ENCODE data around the gene COL27A1.

COL27A1 gene

GRCh38 chr9:114207845-114208244 is 52.5 kb downstream of the COL27A1 start:
- DNase-seq, result no peak

- DNase-seq, result no peak
Measured at GRCh38 chr9:114209151-114209550, 53.8 kb downstream of the COL27A1 start.

- no peak for DNase-seq
Measured at GRCh38 chr9:114210136-114210535, 54.8 kb downstream of the COL27A1 start.

- no peak for DNase-seq
Measured at GRCh38 chr9:114210691-114211276, 55.4 kb downstream of the COL27A1 start.

DNA sequence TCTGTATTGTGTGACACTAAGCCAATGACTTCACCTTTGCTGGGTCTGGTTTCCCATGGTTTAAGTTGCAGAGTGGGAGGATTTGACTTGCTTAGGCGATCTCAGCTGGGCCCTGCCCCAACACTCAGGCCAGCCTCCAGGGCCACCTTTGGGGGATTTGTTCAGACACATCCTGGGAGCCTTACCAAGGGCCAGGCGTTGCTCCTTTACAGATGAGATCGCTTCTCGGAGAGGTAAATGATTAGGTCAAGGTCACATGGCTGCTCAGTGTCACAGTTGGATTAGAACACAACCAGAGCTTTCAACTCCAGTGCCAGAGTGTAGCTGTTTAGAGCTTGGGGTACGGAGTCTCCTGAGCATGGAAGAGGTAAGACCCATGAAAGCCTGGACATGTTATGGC is 57.5 kb downstream of the COL27A1 start:
- no peak for DNase-seq

- DNase-seq, result no peak
Measured at GRCh38 chr9:114213566-114213965, 58.2 kb downstream of the COL27A1 start.

- no peak for DNase-seq
Measured at GRCh38 chr9:114214181-114214580, 58.8 kb downstream of the COL27A1 start.

GRCh38 chr9:114214686-114215414 is 59.5 kb downstream of the COL27A1 start:
- no peak for DNase-seq

- peak; percentile 27 for DNase-seq
Measured at GRCh38 chr9:114216081-114216480, 60.7 kb downstream of the COL27A1 start.

DNA sequence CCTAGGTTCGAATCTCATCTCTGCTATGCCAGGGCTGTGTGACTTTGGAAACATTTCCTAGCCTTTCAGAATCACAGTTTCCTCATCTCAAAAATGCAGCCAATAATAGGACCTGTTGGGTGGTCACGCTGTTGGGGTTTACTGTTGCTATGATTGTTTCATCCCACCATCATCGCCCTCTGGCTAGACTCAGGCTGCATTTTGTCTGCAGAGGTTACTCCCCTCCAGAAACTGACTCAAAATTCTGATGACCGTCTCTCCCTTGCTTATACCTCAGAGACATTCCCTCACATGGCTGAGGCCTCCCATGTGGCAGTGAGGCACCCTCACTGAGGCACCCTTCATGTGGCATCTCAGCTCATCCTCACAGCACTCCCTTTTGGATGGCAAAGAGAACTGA is 61.6 kb downstream of the COL27A1 start:
- no peak for DNase-seq

- no peak for DNase-seq
Measured at GRCh38 chr9:114218264-114219120, 63.2 kb downstream of the COL27A1 start.

- no peak for DNase-seq
Measured at GRCh38 chr9:114220061-114220541, 64.8 kb downstream of the COL27A1 start.

- DNase-seq, result no peak
Measured at GRCh38 chr9:114221706-114222465, 66.5 kb downstream of the COL27A1 start.

- DNase-seq, result no peak
Measured at GRCh38 chr9:114223564-114224246, 68.4 kb downstream of the COL27A1 start.

DNA sequence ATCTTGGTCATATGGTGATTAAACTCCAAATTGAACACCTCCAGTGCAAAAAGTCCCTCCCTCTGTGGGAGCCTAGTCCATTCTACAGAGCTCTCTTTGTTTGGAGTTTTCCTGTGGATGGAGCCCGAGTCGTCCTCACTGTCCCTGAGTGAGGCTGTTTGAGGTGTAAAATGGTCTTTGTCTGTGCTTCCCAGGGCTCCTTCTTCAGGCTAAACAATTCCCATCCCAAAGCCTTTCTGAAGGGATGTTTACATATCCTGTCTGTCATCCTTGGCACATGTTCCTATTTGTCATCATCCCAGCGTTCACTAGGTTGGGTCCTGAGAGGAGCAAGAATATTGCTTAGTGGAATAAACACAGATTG is 68.9 kb downstream of the COL27A1 start:
- peak; percentile 4 for DNase-seq

DNA sequence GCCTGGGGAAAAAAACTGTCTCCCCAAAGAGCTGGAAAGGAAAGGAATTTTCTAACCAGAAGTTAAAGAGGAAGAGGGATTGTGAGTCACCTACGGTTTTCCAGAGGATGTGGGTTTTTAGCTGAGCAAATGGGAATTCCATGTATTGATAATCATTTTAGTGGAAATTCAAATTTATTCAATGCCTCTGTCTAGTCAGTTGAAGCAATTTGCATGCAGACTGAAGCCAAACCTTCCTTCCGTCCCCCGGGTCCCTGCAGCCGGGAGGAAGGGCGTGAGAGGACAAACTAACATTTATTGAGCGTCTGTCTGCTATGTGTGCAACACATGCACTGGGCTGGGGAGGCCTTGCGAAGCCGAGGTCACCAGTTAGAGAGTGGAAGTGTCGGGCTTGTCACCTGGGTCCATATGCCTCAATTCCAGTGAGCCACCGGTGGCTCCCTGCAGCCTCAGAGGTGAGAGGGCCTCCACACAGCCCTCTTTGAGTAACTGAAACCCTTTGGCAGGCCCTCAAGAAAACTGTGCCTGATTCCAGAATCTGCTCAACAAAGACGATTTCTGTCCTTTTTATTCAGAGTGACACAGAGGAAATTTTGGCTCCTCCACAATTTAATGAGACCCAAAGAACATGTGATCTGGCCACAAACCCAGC is 70.3 kb downstream of the COL27A1 start:
- no peak for DNase-seq

DNA sequence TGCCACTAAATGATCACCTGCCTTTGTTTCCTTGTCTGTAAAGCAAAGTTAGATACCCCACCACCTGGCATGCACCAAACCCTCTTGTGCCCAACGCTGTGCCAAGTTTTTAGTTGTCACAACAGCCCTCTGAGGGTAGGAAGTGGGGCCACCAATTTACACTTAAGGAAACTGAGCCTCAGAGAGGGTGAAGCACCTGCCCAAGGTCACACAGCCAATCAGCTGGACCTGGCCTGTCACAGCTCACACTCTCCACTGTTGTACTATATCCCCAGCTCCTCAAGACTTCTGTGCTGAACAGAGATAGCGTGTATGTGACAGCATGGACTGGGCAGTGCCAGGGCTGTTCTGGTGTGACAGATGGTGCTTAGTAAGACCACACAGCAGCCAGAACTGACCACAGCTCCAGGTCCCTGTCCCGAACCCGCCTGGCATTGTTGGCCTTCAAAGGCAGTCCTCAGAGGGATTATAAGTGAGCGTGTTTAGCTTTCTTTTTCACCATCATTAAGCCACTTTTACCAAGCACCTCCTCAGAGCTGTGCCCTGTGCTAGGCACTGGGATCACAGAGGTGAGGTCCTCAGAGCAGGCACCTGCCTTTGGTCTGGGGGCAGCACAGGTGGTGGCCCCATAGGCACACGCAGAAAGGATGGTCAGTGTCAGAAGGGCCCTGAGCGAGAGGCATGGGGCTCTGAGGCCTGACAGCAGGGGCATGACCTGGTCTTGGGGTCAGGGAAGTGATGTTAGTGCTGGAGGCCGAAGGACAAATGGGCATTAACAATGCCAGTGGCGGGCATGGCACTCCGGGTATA is 71.1 kb downstream of the COL27A1 start:
- DNase-seq, result no peak

DNA sequence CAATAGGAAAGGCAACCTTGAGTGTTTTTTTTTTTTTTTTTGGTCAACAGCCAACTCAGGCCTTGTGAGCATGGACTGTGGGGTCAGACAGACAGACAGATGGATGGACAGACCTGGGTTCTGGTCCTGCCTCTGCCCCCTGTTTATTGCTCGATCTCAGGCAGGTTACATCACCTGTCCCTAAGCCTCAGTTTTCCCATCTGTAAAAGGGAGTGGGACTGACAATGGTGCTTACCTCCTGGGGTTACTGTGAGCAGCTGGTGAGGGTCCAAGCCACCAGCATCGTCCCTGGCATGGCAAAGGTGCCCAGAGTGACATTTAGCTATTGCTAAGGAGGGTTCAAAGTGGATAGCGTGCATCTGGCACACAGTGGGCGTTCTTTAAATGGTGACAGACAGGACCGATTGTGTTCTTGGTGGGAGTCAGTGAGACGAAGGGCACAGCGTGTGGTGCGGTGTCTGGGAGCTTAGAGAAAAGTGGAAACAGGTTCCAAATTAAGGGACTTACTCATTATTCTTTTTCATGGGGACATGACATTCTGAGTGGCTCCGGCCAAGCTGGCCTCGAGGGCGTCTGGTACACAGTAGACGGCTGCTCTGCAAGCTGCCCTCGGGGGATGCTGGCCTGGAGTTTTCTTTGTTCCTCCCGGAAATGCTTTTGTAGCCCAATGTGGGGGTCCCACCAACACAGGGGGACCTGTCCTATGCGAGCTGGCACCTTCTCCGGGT is 72.1 kb downstream of the COL27A1 start:
- DNase-seq, result no peak

- DNase-seq, result no peak
Measured at GRCh38 chr9:114228016-114228808, 72.9 kb downstream of the COL27A1 start.

Data from NCI-H1105 treated with DMSO at 0.1 percent for 48 hours (cell line).